ENCODE measurements around the gene LTA. TPM values are rescaled to one million over a fixed set of nuclear protein-coding genes. Genes with fewer than 3 reads are reported as not detected.
A peak's percentile ranks its signal among the peaks of the same experiment; 100 is the strongest.

The LTA gene
- total and polyA plus RNA-seq, 9 donors: 0.17 to 1.3 (median 0.30) TPM; not detected in 5

- intact Hi-C loops (cut with DNase I): loop anchor here in 1 of 4 donors (5.0 kb wide), 1 partner anchor 32 kb away; the partner anchor contains the start of genes ATP6V1G2 and NFKBIL1
- no peak for TF ChIP-seq EP300 (IDR thresholded peaks at IDR 0.05)
- no peak for TF ChIP-seq CTCF (IDR thresholded peaks at IDR 0.05)
- no peak for TF ChIP-seq POLR2A (IDR thresholded peaks at IDR 0.05)
- Histone ChIP-seq H3K36me3 (no peaks in the 10 kb centered on the region), H3K4me1 (ENCODE audit: insufficient read depth) (peaks cover 5% of the 10 kb centered on the region), H3K4me3 (no peak overlapping the region), H3K9me3 (no peaks in the 10 kb centered on the region), H3K27ac (no peak overlapping the region), H3K27me3 (no peaks in the 10 kb centered on the region)
- 88 to 92% (median 92%) methylated on average over 8 of the region's 8 CpGs for WGBS, 3 donors
- DNase-seq: no peak
Measured at GRCh38 chr6:31579546-31580437, 7.7 kb downstream of the LTA start.

DNA sequence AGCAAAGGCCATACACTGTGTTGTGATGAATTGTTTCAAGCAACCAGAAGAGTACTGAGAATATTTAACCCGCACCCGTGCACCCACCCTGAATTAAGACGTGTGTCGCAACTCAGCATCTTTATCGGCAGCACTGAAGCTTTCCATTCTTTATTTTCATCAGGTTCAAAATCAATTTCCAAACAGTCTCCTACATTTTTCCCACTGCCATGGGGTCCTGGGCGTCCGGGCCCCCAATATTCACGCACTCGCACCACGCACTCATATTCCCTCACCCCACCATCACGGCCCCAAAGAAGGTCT, 8.3 kb downstream of the LTA start:
- H3K4me1 ChIP-seq (ENCODE audit: insufficient read depth): peaks cover 5% of the 10 kb centered on the region
- intact Hi-C loops (cut with DNase I): loop anchor here in 1 of 4 donors (5.0 kb wide), 1 partner anchor 33 kb away; the partner anchor contains the start of genes ATP6V1G2 and NFKBIL1
- H3K4me3 ChIP-seq: peak overlapping the region; percentile 68
- H3K27me3 ChIP-seq: no peaks in the 10 kb centered on the region
- H3K36me3 ChIP-seq: no peaks in the 10 kb centered on the region
- TF ChIP-seq POLR2A (IDR thresholded peaks at IDR 0.05) (no peak), CTCF (IDR thresholded peaks at IDR 0.05) (no peak), EP300 (IDR thresholded peaks at IDR 0.05) (no peak)
- no peaks in the 10 kb centered on the region for H3K9me3 ChIP-seq
- H3K27ac ChIP-seq: peak overlapping the region in 1 of 2 donors; percentile 70
- 24 to 35% (median 31%) methylated on average over 11 of the region's 11 CpGs for WGBS, 3 donors
- DNase-seq: no peak

DNA sequence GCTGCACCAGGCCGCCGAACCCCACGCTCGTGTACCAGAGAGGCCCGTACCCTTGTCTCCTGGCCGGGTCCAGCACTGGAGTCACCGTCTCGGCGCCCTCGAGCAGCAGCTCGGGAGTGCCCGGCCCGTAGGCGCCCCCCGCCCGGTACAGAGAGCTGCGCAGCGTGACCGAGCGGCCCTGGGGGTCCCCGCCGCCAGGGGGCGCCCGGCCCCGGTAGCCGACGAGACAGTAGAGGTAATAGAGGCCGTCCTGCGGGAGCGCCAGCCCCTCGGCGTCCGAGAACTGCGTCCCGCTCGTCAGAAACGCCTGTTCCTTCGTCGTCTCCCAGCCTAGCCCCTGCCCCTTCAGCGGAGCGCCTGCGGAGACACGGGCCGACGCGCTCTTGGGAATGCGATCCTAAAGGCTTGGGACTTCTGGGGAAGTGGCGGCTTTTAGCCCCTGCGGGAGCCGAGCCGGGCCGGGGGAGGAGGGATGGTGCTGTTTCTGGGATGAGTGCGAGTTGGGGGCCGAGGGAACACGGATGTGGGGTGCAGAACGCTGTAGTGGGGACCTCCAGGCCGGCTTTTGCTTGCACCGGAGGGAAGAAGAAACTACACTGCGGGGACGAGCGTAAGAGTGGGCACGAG, 8.8 kb downstream of the LTA start:
- no peak for TF ChIP-seq EP300 (IDR thresholded peaks at IDR 0.05)
- TF ChIP-seq CTCF (IDR thresholded peaks at IDR 0.05): peak; percentile 97 to 98 (median 98)
- no peak for TF ChIP-seq POLR2A (IDR thresholded peaks at IDR 0.05)
- peak; percentile 82 to 93 (median 89) for DNase-seq
- H3K27ac ChIP-seq: peak overlapping the region in 1 of 2 donors; percentile 70
- peak overlapping the region; percentile 68 for H3K4me3 ChIP-seq
- 0 to 1% (median 1%) methylated on average over 51 to 62 of the region's 62 CpGs for WGBS, 3 donors
- no peaks in the 10 kb centered on the region for H3K9me3 ChIP-seq
- intact Hi-C loops (cut with DNase I): loop anchor here in 1 of 4 donors (5.0 kb wide), 1 partner anchor 34 kb away; the partner anchor contains the start of genes ATP6V1G2 and NFKBIL1
- H3K36me3 ChIP-seq: no peaks in the 10 kb centered on the region
- H3K4me1 ChIP-seq (ENCODE audit: insufficient read depth): peaks cover 5% of the 10 kb centered on the region
- H3K27me3 ChIP-seq: no peaks in the 10 kb centered on the region

DNA sequence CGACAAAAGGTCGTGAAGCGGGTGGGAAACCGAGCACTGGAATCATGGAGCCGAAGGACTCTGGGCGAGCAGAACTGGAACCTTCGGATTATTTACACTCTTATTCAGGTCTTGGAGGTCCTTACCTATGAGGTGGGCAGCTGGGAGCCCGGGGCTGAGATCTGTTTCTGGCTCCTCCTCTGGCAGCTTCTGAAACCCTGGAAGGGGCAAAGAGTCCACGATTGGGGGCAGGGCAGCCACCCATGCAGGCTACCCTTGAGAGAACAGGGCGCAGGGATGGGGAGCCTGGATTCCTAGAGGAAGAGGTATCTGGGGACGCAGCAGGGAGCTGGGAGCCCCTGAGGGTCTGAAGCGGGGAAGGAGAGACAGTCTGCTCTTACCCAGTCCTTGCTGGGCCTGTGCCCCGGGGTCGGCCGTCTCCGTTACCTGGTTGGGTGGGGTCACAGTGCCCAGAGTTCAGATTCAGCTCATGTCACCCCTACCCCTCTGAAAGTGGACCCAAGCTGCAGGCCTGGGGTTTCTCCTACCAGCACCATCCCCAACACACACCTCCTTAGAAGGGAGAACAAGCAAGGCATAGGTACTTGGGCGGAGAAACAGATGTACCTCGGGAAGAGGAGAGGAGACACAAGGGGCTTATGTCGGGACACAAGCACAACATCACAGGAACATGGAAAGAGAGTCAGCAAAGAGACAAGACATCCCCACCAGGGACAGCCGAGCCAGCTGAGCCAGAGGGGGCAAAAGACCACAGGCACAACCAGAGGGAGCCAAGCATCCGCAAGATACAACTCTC, 9.5 kb downstream of the LTA start:
- 24 to 29% (median 26%) methylated on average over 21 of the region's 21 CpGs for WGBS, 3 donors
- TF ChIP-seq EP300 (IDR thresholded peaks at IDR 0.05) (no peak), CTCF (IDR thresholded peaks at IDR 0.05) (no peak), POLR2A (IDR thresholded peaks at IDR 0.05) (no peak)
- peak overlapping the region; percentile 68 for H3K4me3 ChIP-seq
- H3K4me1 ChIP-seq (ENCODE audit: insufficient read depth): peaks cover 5% of the 10 kb centered on the region
- H3K9me3 ChIP-seq: no peaks in the 10 kb centered on the region
- H3K27ac ChIP-seq: peak overlapping the region in 1 of 2 donors; percentile 70
- intact Hi-C loops (cut with DNase I): loop anchor here in 1 of 4 donors (5.0 kb wide), 1 partner anchor 34 kb away; the partner anchor contains the start of genes ATP6V1G2 and NFKBIL1
- DNase-seq: peak in 3 of 5 donors; percentile 31 to 54 (median 41)
- no peaks in the 10 kb centered on the region for H3K36me3 ChIP-seq
- no peaks in the 10 kb centered on the region for H3K27me3 ChIP-seq

Data from ovary (tissue), 9 donors.